Anterior cingulate cortex (tissue), 58 donors: ENCODE data around the gene MED13L.

Source experiments
- DNase-seq, 58 donors: peaks; one replicate each; lab custom pipeline; 2025; lab: John Stamatoyannopoulos, UW

The MED13L gene

GRCh38 chr12:115960868-115961802, 316.4 kb downstream of the MED13L start:
- no peak for DNase-seq

GRCh38 chr12:115957686-115958290, 319.7 kb downstream of the MED13L start:
- no peak for DNase-seq

GRCh38 chr12:115956659-115957058, 320.8 kb downstream of the MED13L start:
- no peak for DNase-seq

- no peak for DNase-seq
Measured at GRCh38 chr12:115956236-115956635, 321.3 kb downstream of the MED13L start.

- DNase-seq: no peak
Measured at GRCh38 chr12:115953450-115953849, 324.0 kb downstream of the MED13L start.

GRCh38 chr12:115953031-115953430, 324.5 kb downstream of the MED13L start:
- no peak for DNase-seq

- no peak for DNase-seq
Measured at GRCh38 chr12:115950959-115951358, 326.5 kb downstream of the MED13L start.

- DNase-seq: no peak
Measured at GRCh38 chr12:115949675-115950074, 327.8 kb downstream of the MED13L start.

GRCh38 chr12:115947696-115948062, 329.8 kb downstream of the MED13L start:
- DNase-seq: no peak

- DNase-seq: no peak
Measured at GRCh38 chr12:115946867-115947695, 330.4 kb downstream of the MED13L start.

GRCh38 chr12:115946092-115946491, 331.4 kb downstream of the MED13L start:
- no peak for DNase-seq

GRCh38 chr12:115945491-115945885, 332.0 kb downstream of the MED13L start:
- no peak for DNase-seq

GRCh38 chr12:115944837-115945490, 332.5 kb downstream of the MED13L start:
- no peak for DNase-seq

GRCh38 chr12:115944392-115944742, 333.1 kb downstream of the MED13L start:
- DNase-seq: no peak

GRCh38 chr12:115943630-115944391, 333.7 kb downstream of the MED13L start:
- DNase-seq: peak in 47 of 58 donors; percentile 3 to 83 (median 34)

GRCh38 chr12:115943310-115943629, 334.2 kb downstream of the MED13L start:
- DNase-seq: no peak

- DNase-seq: no peak
Measured at GRCh38 chr12:115942346-115942745, 335.1 kb downstream of the MED13L start.

GRCh38 chr12:115941362-115941761, 336.1 kb downstream of the MED13L start:
- no peak for DNase-seq

GRCh38 chr12:115938794-115939377, 338.6 kb downstream of the MED13L start:
- no peak for DNase-seq
